B cell (primary cell): ENCODE data around the gene RABL2B. TPM values are rescaled to one million over a fixed set of nuclear protein-coding genes. Genes with fewer than 3 reads are reported as not detected.

ENCODE experiments used
- ATAC-seq: fragments of 200-7000 bp; cut with Tn5 transposase; one replicate; pipeline ENCODE4 v1.10.0; 2021; ENCODE audit warnings: low read depth, mild to moderate bottlenecking, moderate number of reproducible peaks, moderate library complexity
- CTCF ChIA-PET: fragments of 350-600 bp; sonication (Branson Sonifier 250); formaldehyde crosslinking; loops from one replicate; lab custom pipeline; 2021; ENCODE audit warnings: antibody characterized with exemption, inconsistent platforms; lab: Charles Lee
- POLR2A ChIA-PET: fragments of 350-600 bp; sonication (Branson Sonifier 250); formaldehyde crosslinking; loops from one replicate; lab custom pipeline; 2021; ENCODE audit warnings: antibody characterized with exemption; lab: Charles Lee
- DNase-seq: peaks from one replicate; pipeline ENCODE4 v3.0.0; 2013
- H2AFZ ChIP-seq: 2 replicates; pipeline ENCODE4 v1.6.1; 2012; ENCODE audit warnings: mild to moderate bottlenecking, low read depth, low read length; ENCODE audit not compliant: insufficient read depth, poor library complexity, severe bottlenecking
- H3K27ac ChIP-seq, 2 donors: 1 replicate in 1 of 2; 2 replicates in 1 of 2; pipeline ENCODE4 v1.5.1; 2012 to 2013; ENCODE audit warnings: low read length in 2 of 2, mild to moderate bottlenecking in 2 of 2, moderate library complexity in 1 of 2
- H3K27me3 ChIP-seq, 4 experiments: fragments of 200-600 bp in 1 of 4; sonication (generic) in 1 of 4; replicated peaks in 1 of 4; 1 replicate in 2 of 4; 2 replicates in 2 of 4; pipeline versions ENCODE4 v1.6.1 to v1.7.0; 2013 to 2016; ENCODE audit warnings: low read length in 3 of 4, mild to moderate bottlenecking in 2 of 4, mixed read lengths in 1 of 4, moderate library complexity in 1 of 4; ENCODE audit not compliant: insufficient read depth in 4 of 4, control insufficient read depth in 3 of 4; ENCODE audit errors: control extremely low read depth in 1 of 4
- H3K36me3 ChIP-seq, 2 experiments: replicated peaks in 1 of 2; 1 replicate in 1 of 2; 2 replicates in 1 of 2; pipeline versions ENCODE4 v1.6.1 to v1.7.1; 2013; ENCODE audit warnings: low read length in 1 of 2; ENCODE audit not compliant: insufficient read depth in 2 of 2, control insufficient read depth in 1 of 2; ENCODE audit errors: control extremely low read depth in 1 of 2, extremely low read depth in 1 of 2
- H3K4me1 ChIP-seq, 2 donors: fragments of 200-600 bp in 1 of 2; sonication (generic) in 1 of 2; 1 replicate in 1 of 2; 2 replicates in 1 of 2; pipeline versions ENCODE4 v1.5.1 to v1.6.1; 2013 to 2017; ENCODE audit warnings: low read length in 2 of 2; ENCODE audit not compliant: control insufficient read depth in 2 of 2, insufficient read depth in 2 of 2
- H3K4me2 ChIP-seq: replicated peaks from 2 replicates; pipeline ENCODE3; 2012; ENCODE audit warnings: mild to moderate bottlenecking, low read depth, low read length; ENCODE audit not compliant: poor library complexity, severe bottlenecking
- H3K4me3 ChIP-seq, 5 experiments: fragments of 200-600 bp in 1 of 5; sonication (generic) in 1 of 5; 1 replicate in 3 of 5; 2 replicates in 2 of 5; pipeline versions ENCODE4 v1.5.1 to v1.7.0; 2011 to 2016; ENCODE audit warnings: low read length in 4 of 5, mild to moderate bottlenecking in 4 of 5, low read depth in 2 of 5, control low read depth in 1 of 5, moderate library complexity in 1 of 5; ENCODE audit not compliant: insufficient read depth in 1 of 5; ENCODE audit errors: control extremely low read depth in 1 of 5, extremely low read depth in 1 of 5
- H3K79me2 ChIP-seq: fragments of 200-600 bp; sonication (generic); one replicate; pipeline ENCODE4 v1.6.0; 2016; ENCODE audit warnings: low read length; ENCODE audit not compliant: control insufficient read depth, insufficient read depth
- H3K9ac ChIP-seq: fragments of 200-600 bp; sonication (generic); 2 replicates; pipeline ENCODE4 v1.6.1; 2017; ENCODE audit warnings: mild to moderate bottlenecking, low read length, moderate library complexity
- H3K9me3 ChIP-seq, 3 donors: one replicate each; pipeline versions ENCODE4 v1.6.1 to v1.7.1; 2013; ENCODE audit warnings: low read length in 2 of 3; ENCODE audit not compliant: control insufficient read depth in 2 of 3, insufficient read depth in 1 of 3; ENCODE audit errors: control extremely low read depth in 1 of 3
- H4K20me1 ChIP-seq: 2 replicates; pipeline ENCODE4 v1.6.0; 2012; ENCODE audit warnings: mild to moderate bottlenecking, low read length; ENCODE audit not compliant: insufficient read depth, control insufficient read depth, poor library complexity, severe bottlenecking
- H3K27ac Mint-ChIP-seq: one replicate; pipeline ENCODE4 v1.8.0; 2021; ENCODE audit warnings: mixed read lengths
- H3K27me3 Mint-ChIP-seq: one replicate; pipeline ENCODE4 v1.8.0; 2021; ENCODE audit warnings: mixed read lengths
- H3K4me1 Mint-ChIP-seq: one replicate; pipeline ENCODE4 v1.8.0; 2021; ENCODE audit warnings: mixed read lengths
- H3K4me3 Mint-ChIP-seq: one replicate; pipeline ENCODE4 v1.8.0; 2021; ENCODE audit warnings: mixed read lengths
- H3K9me3 Mint-ChIP-seq: one replicate; pipeline ENCODE4 v1.8.0; 2022; ENCODE audit warnings: mixed read lengths; ENCODE audit not compliant: insufficient read depth
- CTCF ChIP-seq: fragments of 200-600 bp; IDR thresholded peaks from one replicate; pipeline ENCODE4 v1.8.0; 2022; ENCODE audit warnings: antibody characterized with exemption, mild to moderate bottlenecking
- EZH2 ChIP-seq: IDR thresholded peaks from 2 replicates; pipeline ENCODE4 v1.6.1; 2012; ENCODE audit warnings: borderline replicate concordance, low read depth, mild to moderate bottlenecking, moderate library complexity, low read length; ENCODE audit not compliant: insufficient read depth, poor library complexity, severe bottlenecking
- WGBS: methylation state at CpG from one replicate; pipeline ENCODE4 v1.1.5; 2013; ENCODE audit warnings: missing lambda C conversion rate; ENCODE audit not compliant: insufficient coverage; 5-methylcytosine and 5-hydroxymethylcytosine counted together
- intact Hi-C: fragments of 100-400 bp; cut with micrococcal nuclease; formaldehyde crosslinking; loops from one replicate; pipeline ENCODE4 v1.10.0; 2022
- polyA plus RNA-seq: library from polyadenylated mRNA; depleted of rRNA; stranded (reverse); fragments of >200 nt; gene quantifications from 2 replicates; pipeline ENCODE4 v1.2.3, GENCODE V29; 2012
- total RNA-seq, 2 donors: library from RNA; stranded (reverse); fragments of 120-200 nt in 1 of 2; gene quantifications; 1 replicate in 1 of 2; 2 replicates in 1 of 2; pipeline versions ENCODE4 v1.2.3 to v1.2.4, GENCODE V29; 2013 to 2022

Gene RABL2B
- total and polyA plus RNA-seq, 2 donors (not counting 1 experiment from before 2014, with no cell fraction given), result 93.1 to 99.0 TPM

- H3K27me3 Mint-ChIP-seq, result peaks cover 12% of the 10 kb centered on the region
These were observed 65.6 kb downstream of the RABL2B start for GRCh38 chr22:50717709-50718351.

More at GRCh38 chr22:50717709-50718351, 65.6 kb downstream of the RABL2B start:
- Mint-ChIP-seq H3K27ac (no peak overlapping the region), H3K9me3 (no peaks in the 10 kb centered on the region), H3K4me3 (no peak overlapping the region), H3K4me1 (no peaks in the 10 kb centered on the region)
- POLR2A ChIA-PET, result no interaction called here
- 84% methylated on average over 9 of the region's 10 CpGs for WGBS
- Histone ChIP-seq H3K4me3 (no peak overlapping the region), H3K4me1 (no peaks in the 10 kb centered on the region), H3K9ac (no peak overlapping the region), H3K79me2 (no peaks in the 10 kb centered on the region), H2AFZ (no peak overlapping the region), H3K4me2 (no peak overlapping the region), H4K20me1 (no peaks in the 10 kb centered on the region), H3K36me3 (no peaks in the 10 kb centered on the region), H3K9me3 (peaks cover 0 to 4% (median 0%) of the 10 kb centered on the region in 3 donors), H3K27ac (no peak overlapping the region), H3K27me3 (no peaks in the 10 kb centered on the region)
- TF ChIP-seq EZH2, result no peak
- no peak for TF ChIP-seq CTCF
- DNase-seq (no peak), ATAC-seq (no peak)
- CTCF ChIA-PET, result no interaction called here
- intact Hi-C loops, result no loop called here

Other genes starting within 250 kb of the RABL2B start
- gene KLHDC7B, start 237.7 kb downstream of the RABL2B start, total RNA-seq, result 4.2 and 6.2 TPM in 2 replicates
- gene KLHDC7B, start 237.7 kb downstream of the RABL2B start, polyA plus RNA-seq, result 0.61 and 1.8 TPM in 2 replicates
- not detected in 2 replicates for gene SYCE3, start 220.7 kb downstream of the RABL2B start, total RNA-seq
- gene SYCE3, start 220.7 kb downstream of the RABL2B start, polyA plus RNA-seq, result not detected in 2 replicates
- 55.0 and 59.8 TPM in 2 replicates for gene CPT1B, start 205.2 kb downstream of the RABL2B start, total RNA-seq
- 109 and 142 TPM in 2 replicates for gene CPT1B, start 205.2 kb downstream of the RABL2B start, polyA plus RNA-seq
- gene CHKB, start 200.8 kb downstream of the RABL2B start, total RNA-seq, result 238 and 239 TPM in 2 replicates
- 309 and 350 TPM in 2 replicates for gene CHKB, start 200.8 kb downstream of the RABL2B start, polyA plus RNA-seq
- gene MAPK8IP2, start 182.8 kb downstream of the RABL2B start, total RNA-seq, result 0.39 and 0.44 TPM in 2 replicates
- gene MAPK8IP2, start 182.8 kb downstream of the RABL2B start, polyA plus RNA-seq, result 0.19 and 0.36 TPM in 2 replicates
- 77.1 and 82.0 TPM in 2 replicates for gene ARSA, start 155.5 kb downstream of the RABL2B start, total RNA-seq
- gene ARSA, start 155.5 kb downstream of the RABL2B start, polyA plus RNA-seq, result 118 and 128 TPM in 2 replicates
- not detected in 2 replicates for gene SHANK3, start 110.8 kb downstream of the RABL2B start, total RNA-seq
- gene SHANK3, start 110.8 kb downstream of the RABL2B start, polyA plus RNA-seq, result 0.01 TPM in 1 of 2 replicates, not detected in the other
- not detected in 2 replicates for gene ACR, start 45.4 kb downstream of the RABL2B start, total RNA-seq
- not detected in 2 replicates for gene ACR, start 45.4 kb downstream of the RABL2B start, polyA plus RNA-seq